Right ventricle myocardium inferior (tissue), 1 donor: Measurements from ENCODE around the gene RITA1. TPM values are rescaled to one million over a fixed set of nuclear protein-coding genes. Genes with fewer than 3 reads are reported as not detected.

Experiments used
- ATAC-seq: fragments of 200-7000 bp; cut with Tn5 transposase; one replicate; pipeline ENCODE4 v1.9.1; 2020; ENCODE audit warnings: mild to moderate bottlenecking, moderate library complexity
- DNase-seq: peaks from one replicate; pipeline ENCODE4 v3.0.0; 2021; ENCODE audit errors: missing footprints
- intact Hi-C: fragments of 100-400 bp; cut with DNase I; formaldehyde crosslinking; loops from one replicate; pipeline ENCODE4 v1.11.0; 2022
- microRNA-seq: library from miRNA; unstranded; fragments of <30 nt; microRNA quantifications from one replicate; pipeline ENCODE4 v1.2.0, GENCODE V29; 2020
- total RNA-seq: library from RNA; stranded (reverse); fragmentation: NEBNext Ultra II Directional; extraction: Animal tissue kit (Norgen Biotek cat#: 25700); gene quantifications from one replicate; pipeline ENCODE4 v1.2.1, GENCODE V29; 2021
- donor health status: DM: no; HTN: yes; CAD: no; lungs with severe emphysema.

Gene RITA1
- total RNA-seq, 1 donor from 2014 or later: 18.1 TPM

DNA sequence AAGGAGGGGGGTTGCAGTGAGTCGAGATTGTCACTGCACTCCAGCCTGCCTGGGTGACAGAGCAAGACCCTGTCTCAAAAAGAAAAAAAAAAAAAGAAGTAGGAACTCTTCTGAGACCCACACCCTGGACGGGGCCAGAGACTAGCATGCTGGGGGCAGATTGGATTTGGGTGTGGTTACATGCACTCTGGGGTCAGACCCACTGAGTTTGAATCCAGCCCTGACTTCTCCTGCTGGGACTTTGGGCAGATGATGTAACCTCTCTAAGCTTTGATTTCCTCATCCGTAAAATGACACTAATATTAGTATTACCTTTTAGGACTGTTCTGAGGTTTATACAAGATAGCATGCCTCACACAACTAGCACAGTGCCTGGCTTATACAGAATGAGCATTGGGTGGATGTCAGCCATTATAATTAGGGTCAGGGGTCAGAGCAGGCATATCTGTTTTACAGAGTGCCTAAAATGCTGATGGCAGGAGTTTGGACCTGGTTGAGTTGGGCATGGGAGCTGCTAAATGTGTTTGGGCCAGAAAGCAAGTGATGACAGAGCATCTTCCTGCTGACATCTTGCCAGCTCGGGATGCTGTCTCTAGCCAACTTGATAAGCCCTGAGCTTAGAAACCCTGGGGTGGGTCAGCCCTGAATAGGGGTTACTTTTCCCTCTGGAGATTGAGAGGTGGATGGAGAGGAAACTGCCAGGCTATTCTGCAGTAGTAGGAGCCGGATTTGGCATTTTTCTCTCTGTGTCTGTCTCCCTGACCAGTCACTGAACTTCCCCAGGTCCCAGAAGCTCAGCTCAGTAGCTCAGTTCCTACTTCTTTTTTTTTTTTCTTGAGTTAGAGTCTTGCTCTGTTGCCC lies 51.2 kb downstream of the RITA1 start:
- ATAC-seq (peak; percentile 40), DNase-seq (no peak)
- intact Hi-C loops: no loop called here

DNA sequence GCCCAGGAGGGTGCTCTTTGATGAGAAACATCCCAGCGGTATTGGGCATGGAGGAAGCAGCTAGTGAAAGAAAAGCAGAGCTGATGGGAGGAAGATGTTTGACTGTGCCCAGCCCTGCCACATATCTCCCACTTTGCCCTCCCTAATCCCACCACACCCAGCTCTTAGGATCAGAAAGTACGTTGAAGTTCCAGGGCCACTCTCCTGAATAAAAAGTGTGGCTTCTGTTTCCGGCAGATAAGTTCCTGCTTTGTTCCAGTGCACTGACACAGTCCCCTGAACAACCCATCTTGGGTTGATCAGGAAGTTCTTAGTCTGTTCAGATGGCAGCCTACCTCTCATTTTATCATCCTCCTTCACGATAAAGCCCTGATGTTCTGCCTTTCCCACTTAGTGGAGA lies 52.2 kb downstream of the RITA1 start:
- intact Hi-C loops: no loop called here
- ATAC-seq: no peak

DNA sequence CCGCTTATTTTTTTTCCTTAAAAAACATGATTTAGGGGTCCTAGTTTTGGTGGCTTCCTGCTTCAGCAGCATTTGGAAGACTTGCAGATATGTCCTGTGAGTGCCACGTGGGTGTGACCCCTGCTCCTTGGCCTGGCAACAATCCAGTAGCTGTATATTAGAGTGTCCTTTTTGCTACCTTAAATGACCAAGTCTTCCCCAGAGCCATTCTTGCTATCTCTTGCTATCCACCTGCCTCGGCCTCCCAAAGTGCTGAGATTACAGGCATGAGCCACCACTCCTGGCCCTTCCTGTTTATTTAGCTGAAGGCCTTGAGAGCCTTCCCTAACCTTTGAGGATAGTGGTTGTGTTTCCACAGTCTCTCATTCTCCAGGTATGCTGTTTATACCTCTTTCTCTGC lies 52.8 kb downstream of the RITA1 start:
- intact Hi-C loops: no loop called here
- DNase-seq (no peak), ATAC-seq (no peak)

More for the DNA sequence above, 52.2 kb downstream of the RITA1 start:
- no peak for DNase-seq

DNA sequence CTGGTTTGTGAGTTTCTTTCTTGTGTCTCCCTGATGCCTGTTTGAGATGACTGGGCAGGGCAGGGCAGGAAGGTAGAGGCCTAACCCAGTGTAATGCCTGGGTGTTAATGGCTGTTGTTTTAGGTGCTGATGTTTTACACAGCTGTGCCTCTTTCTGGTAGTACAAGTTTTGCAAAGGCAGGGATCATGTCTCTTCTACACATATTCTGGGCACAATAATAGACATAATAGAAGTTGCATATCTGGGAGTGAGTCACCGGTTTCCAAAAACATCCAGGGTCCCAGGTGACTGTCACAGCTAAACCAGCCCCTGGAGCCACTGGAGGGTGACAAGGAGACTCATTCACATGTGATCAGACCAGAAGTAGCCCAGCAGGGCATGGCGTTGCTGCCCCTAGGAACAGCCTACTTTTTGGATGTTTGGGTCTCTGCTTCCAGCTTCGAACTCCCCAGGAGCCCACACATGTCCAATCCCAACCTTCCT lies 53.8 kb downstream of the RITA1 start:
- no peak for ATAC-seq
- DNase-seq: no peak
- intact Hi-C loops: no loop called here

DNA sequence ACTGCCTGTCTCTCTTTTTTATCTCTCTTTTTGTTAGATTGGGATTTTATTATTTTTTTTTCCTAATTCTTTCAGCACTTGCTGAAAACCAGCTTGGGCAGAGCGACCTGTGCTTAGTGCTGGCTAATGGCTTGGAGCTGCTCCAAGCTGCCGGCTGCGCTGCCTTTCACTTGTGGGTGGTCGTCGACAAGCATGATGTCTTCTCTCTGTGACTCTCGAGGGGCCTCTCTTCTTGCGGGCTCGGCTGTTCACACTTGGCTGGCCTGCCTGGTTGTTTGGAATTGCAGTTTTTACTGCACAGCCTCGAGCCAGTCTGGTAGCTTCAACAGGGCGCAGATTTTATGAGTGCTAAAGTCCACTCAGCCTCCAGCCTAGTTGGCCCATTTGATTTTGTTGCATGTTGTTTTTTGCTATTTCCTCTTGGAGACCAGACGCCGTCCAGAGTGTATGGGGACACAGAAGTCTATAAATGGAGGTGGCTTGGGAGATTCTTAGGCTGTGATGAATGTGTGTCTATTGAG lies 54.4 kb downstream of the RITA1 start:
- DNase-seq (peak; percentile 83), ATAC-seq (peak; percentile 45)
- intact Hi-C loops: no loop called here

DNA sequence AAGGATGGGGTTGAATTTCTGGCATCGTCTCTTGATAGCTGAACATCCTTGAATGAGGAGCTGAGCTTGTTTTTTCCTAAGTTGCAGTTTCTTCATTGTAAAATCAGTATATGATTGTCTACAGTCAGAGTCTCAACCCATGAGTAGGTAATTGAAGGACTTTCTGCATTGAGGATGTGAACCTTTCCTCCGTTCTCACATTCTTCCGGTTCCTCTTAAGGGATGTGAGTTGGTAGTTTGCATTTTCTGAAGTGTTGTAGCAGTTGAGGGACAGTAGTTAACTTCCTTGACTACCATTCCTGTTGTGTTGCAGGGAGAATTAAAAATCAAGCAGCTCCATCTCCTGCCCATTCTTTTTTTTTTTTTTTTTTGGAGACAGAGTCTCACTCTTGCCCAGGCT lies 54.9 kb downstream of the RITA1 start:
- intact Hi-C loops: no loop called here
- ATAC-seq (no peak), DNase-seq (no peak)

DNA sequence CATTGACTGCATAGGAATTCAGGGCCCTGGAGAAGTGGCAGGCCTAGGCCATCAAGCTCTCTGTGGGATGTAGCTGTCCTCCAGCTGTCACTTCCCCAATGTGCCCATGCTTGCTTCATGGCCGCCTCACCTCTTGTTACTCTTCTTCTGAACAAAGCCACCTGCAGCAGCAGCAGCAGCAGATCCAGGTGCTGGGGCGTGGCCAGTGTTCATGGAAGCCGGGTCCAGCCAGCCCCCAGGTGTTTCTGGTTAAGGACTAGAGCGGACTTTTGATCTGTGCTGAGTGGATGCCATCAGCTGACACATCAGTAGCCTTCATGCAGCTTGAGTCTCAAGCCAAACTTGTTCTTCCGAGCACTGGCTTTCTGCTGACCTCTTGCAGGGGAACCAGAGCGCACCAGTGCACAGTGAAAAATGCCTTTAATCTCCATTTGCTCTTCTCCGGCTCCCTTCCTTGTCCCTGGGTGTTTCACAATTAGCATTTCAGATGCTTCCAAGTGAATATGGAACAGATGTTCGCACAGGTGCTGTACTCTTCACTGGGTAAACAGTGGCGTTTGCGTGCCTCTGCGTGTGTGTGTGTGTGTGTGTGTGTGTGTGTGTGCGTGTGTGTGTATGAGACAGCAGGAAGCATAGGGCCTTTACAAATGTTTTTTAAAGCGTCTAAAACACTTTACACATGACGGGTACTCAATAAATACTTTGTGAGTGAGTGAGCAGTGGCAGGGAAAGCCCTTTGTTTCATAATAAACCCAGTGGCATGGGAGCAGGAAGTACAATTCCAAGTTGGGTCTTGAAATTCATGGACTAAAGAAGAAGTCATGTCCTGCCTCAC lies 55.9 kb downstream of the RITA1 start:
- no peak for ATAC-seq

More for the DNA sequence above, 55.9 kb downstream of the RITA1 start:
- no peak for DNase-seq
- intact Hi-C loops: no loop called here

Small RNAs within 50 kb of the gene (microRNA-seq; reads per million reads assigned to microRNA genes)
- gene MIR7106: not detected

Other genes starting within 250 kb of the RITA1 start
- 5.7 TPM for gene OAS3, start 247.2 kb upstream of the RITA1 start, total RNA-seq
- gene OAS2, start 207.2 kb upstream of the RITA1 start, total RNA-seq: 5.0 TPM
- gene DTX1, start 129.0 kb upstream of the RITA1 start, total RNA-seq: 3.7 TPM
- gene RASAL1, start 50.0 kb upstream of the RITA1 start, total RNA-seq: not detected
- not detected for gene CFAP73, start 36.0 kb upstream of the RITA1 start, total RNA-seq
- 38.5 TPM for gene DDX54, start 243 bp upstream of the RITA1 start, total RNA-seq
- 120 TPM for gene TPCN1, start 35.7 kb downstream of the RITA1 start, total RNA-seq
- 13.3 TPM for gene SLC8B1, start 149.4 kb downstream of the RITA1 start, total RNA-seq
- gene PLBD2, start 172.9 kb downstream of the RITA1 start, total RNA-seq: 40.3 TPM
- gene SDS, start 218.2 kb downstream of the RITA1 start, total RNA-seq: not detected
- 8.5 TPM for gene SDSL, start 236.7 kb downstream of the RITA1 start, total RNA-seq